Measurements from ENCODE around the gene P4HA2. TPM values are rescaled to one million over a fixed set of nuclear protein-coding genes. Genes with fewer than 3 reads are reported as not detected.

The P4HA2 gene
- polyA plus RNA-seq, 1 donor (not counting 4 experiments of a cell fraction or from before 2014, with no cell fraction given) = 93.6 TPM

- no peak overlapping the region for H3K4me2 ChIP-seq (ENCODE audit: control insufficient read depth, extremely low read depth, insufficient read depth, low read depth, low read length)
- FAIRE-seq (no peak), DNase-seq (ENCODE audit: low read depth, low spot score) (no peak)
- H3K27me3 ChIP-seq (ENCODE audit: control insufficient read depth, extremely low read depth, insufficient read depth, low read length) = no peaks in the 10 kb centered on the region
- H4K20me1 ChIP-seq (ENCODE audit: control insufficient read depth, extremely low read depth, insufficient read depth, low read length) = no peaks in the 10 kb centered on the region
- H3K4me1 ChIP-seq (ENCODE audit: control insufficient read depth, extremely low read depth, insufficient read depth, low read length) = peaks cover 9% of the 10 kb centered on the region
- H3K79me2 ChIP-seq (ENCODE audit: control insufficient read depth, insufficient read depth, low read length) = no peaks in the 10 kb centered on the region
- no peak for TF ChIP-seq EZH2 (IDR thresholded peaks at IDR 0.05; ENCODE audit: low read length)
- no peak for TF ChIP-seq CTCF (optimal IDR thresholded peaks at IDR 0.05 in 1 of 3, IDR thresholded peaks at IDR 0.05 in 1 of 3, conservative IDR thresholded peaks at IDR 0.05 in 1 of 3; ENCODE audit: extremely low read depth in 1 of 3, insufficient read depth in 2 of 3, low read length in 3 of 3)
- H3K9me1 ChIP-seq (ENCODE audit: control insufficient read depth, extremely low read depth, insufficient read depth, low read length) = no peaks in the 10 kb centered on the region
- dilution Hi-C loops (cut with MboI; ENCODE audit: extremely low pct_ligation_motif_present, low sequenced_read_pairs) = no loop called here
- no peaks in the 10 kb centered on the region for H3K9me3 ChIP-seq (ENCODE audit: control insufficient read depth, low read depth, low read length)
- no peak overlapping the region for H2AFZ ChIP-seq (ENCODE audit: control insufficient read depth, low read length)
- no peak overlapping the region for H3K4me3 ChIP-seq (ENCODE audit: control insufficient read depth in 2 of 3, extremely low read depth in 1 of 3, insufficient read depth in 2 of 3, low read depth in 1 of 3, low read length in 3 of 3)
- H3K36me3 ChIP-seq (ENCODE audit: control insufficient read depth in 2 of 2, extremely low read depth in 1 of 2, insufficient read depth in 2 of 2, low read length in 2 of 2) = no peaks in the 10 kb centered on the region
- H3K27ac ChIP-seq (ENCODE audit: control insufficient read depth, insufficient read depth, low read length) = no peak overlapping the region
- no peak overlapping the region for H3K9ac ChIP-seq (ENCODE audit: control insufficient read depth, extremely low read depth, insufficient read depth, low read length)
Measured at GRCh38 chr5:132251220-132251725, 23.6 kb upstream of the P4HA2 start.

- no peaks in the 10 kb centered on the region for H3K27me3 ChIP-seq (ENCODE audit: control insufficient read depth, extremely low read depth, insufficient read depth, low read length)
- no peak for FAIRE-seq
Measured at GRCh38 chr5:132250547-132250946, 22.9 kb upstream of the P4HA2 start.

More at GRCh38 chr5:132250547-132250946, 22.9 kb upstream of the P4HA2 start:
- no peak overlapping the region for H3K4me3 ChIP-seq (ENCODE audit: control insufficient read depth in 2 of 3, extremely low read depth in 1 of 3, insufficient read depth in 2 of 3, low read depth in 1 of 3, low read length in 3 of 3)
- no peak overlapping the region for H3K4me2 ChIP-seq (ENCODE audit: control insufficient read depth, extremely low read depth, insufficient read depth, low read depth, low read length)
- no peak overlapping the region for H3K9ac ChIP-seq (ENCODE audit: control insufficient read depth, extremely low read depth, insufficient read depth, low read length)
- H3K9me3 ChIP-seq (ENCODE audit: control insufficient read depth, low read depth, low read length) = no peaks in the 10 kb centered on the region
- no peaks in the 10 kb centered on the region for H3K9me1 ChIP-seq (ENCODE audit: control insufficient read depth, extremely low read depth, insufficient read depth, low read length)
- no peak overlapping the region for H2AFZ ChIP-seq (ENCODE audit: control insufficient read depth, low read length)
- no peak overlapping the region for H3K27ac ChIP-seq (ENCODE audit: control insufficient read depth, insufficient read depth, low read length)
- no peaks in the 10 kb centered on the region for H4K20me1 ChIP-seq (ENCODE audit: control insufficient read depth, extremely low read depth, insufficient read depth, low read length)
- no peak for DNase-seq (ENCODE audit: low read depth, low spot score)
- H3K4me1 ChIP-seq (ENCODE audit: control insufficient read depth, extremely low read depth, insufficient read depth, low read length) = peaks cover 9% of the 10 kb centered on the region
- dilution Hi-C loops (cut with MboI; ENCODE audit: extremely low pct_ligation_motif_present, low sequenced_read_pairs) = no loop called here
- no peak for TF ChIP-seq CTCF (optimal IDR thresholded peaks at IDR 0.05 in 1 of 3, IDR thresholded peaks at IDR 0.05 in 1 of 3, conservative IDR thresholded peaks at IDR 0.05 in 1 of 3; ENCODE audit: extremely low read depth in 1 of 3, insufficient read depth in 2 of 3, low read length in 3 of 3)
- no peak for TF ChIP-seq EZH2 (IDR thresholded peaks at IDR 0.05; ENCODE audit: low read length)
- no peaks in the 10 kb centered on the region for H3K36me3 ChIP-seq (ENCODE audit: control insufficient read depth in 2 of 2, extremely low read depth in 1 of 2, insufficient read depth in 2 of 2, low read length in 2 of 2)
- no peaks in the 10 kb centered on the region for H3K79me2 ChIP-seq (ENCODE audit: control insufficient read depth, insufficient read depth, low read length)
